Suppressor macrophage (primary cell): ENCODE measurements around the gene PTPN5.
"Not testable (repeated sequence)": the region's sequence is repeated elsewhere in the genome, so short reads cannot be mapped to it uniquely, and the experiment has no call there.

Source experiments
- DNase-seq, 4 experiments: peaks; one replicate each; pipeline ENCODE4 v3.0.0-alpha.2; 2020 to 2022
- total RNA-seq, 17 experiments: gene quantifications; one replicate each; lab custom pipeline; 2026; ENCODE audit warnings: mixed read lengths in 6 of 17, inconsistent platforms in 3 of 17; lab: John Stamatoyannopoulos, UW

The PTPN5 gene
- 0 to 3.1 (median 0) reads per million in 17 experiments for total RNA-seq

DNA sequence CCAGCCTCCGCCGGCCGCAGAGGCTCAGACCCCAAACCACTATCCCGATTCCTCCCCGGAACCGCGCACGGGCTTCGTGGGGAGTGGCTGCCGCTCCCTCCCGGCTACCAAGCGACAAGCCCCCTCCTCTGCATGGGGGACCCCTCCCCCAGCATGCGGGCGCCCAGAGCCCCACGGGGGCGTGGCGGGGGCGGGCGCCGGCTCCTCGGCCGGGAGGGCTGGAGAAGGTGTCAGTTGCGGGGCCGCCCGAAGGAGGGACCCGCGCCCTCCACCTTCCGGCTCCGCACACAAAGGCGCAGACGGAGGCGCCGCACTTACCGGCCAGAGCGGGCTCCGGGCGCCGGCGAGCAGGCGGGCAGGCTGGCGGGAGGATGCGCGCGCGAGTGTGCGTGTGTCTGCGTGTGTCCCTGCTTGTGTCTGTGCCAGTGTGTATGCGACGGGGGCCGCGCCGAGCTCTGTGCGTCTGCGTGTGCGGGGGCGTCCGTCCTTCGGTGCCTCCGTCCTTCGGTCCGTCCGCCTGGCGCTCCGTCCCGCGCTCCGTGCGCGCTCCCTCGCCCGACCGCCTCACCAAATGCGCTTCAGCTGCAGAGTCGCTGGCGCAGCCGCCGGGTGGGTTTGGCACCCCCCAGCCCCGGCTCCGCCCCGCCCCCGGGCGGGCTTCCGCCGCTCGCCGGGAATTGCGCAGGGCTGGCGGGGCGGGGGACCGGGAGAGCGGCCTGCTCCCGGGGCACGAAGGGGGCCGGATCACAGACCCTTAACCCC, at the start of gene PTPN5:
Gene PTPN5, minus strand, starts transcription at position 592 of the 762 bp plus-strand sequence. CDS start 19,840 bp downstream, outside the sequence.
- DNase-seq: no peak

DNA sequence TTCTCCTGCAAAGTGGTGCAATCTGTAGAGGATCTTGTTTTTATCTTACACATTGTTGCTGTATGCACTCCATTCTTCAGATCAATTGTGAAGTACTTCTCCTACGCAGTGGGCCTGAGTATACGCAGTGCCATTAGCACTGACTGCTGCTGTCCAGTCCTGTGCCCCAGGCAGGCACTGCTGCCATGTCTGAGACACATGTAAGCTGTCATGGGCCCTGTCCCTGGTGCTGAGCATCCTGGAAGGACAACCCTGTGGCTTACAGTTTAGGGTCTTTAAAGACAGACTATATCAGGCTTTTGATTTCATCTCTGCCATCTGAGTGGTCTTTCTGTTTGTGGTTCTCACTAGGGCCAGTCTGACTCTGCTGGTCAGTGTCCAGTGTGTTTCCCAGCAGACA, 44.8 kb upstream of the PTPN5 start:
- no peak for DNase-seq

DNA sequence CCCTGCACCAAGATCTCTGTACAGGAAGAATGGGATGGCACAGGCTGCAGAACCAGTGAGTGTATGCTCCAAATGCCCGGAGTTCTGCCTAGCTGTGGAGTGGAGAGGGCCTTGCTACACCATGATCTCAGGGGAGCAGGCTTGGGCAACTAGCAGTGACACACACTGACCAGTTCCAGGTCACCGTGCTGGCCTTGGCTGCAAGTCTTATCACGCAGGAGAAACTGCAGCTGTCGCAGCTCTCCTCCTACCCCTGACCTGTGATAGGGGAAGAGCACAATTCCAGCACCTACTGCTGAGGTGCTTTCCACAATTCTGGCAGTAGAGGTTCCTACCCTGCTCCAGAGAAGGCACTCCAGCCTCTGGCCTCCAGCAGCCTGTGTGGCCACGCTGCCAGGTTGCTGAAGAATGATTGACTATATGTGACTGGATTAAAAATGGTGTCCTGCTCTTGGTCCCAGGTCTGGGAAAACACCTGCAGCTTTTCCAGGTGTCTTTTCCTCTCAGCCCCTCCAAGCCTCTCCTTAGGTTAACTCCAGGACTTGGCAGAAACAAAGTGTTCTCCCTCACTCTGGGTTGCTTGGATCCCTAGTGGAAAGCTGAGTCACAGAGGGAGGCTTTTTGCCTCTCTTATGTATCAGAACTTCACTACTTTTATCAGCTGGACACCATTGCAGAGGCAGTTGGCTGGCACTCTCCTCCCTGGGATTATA, 43.3 kb upstream of the PTPN5 start:
- DNase-seq: no peak

GRCh38 chr11:18820160-18820559, 28.6 kb upstream of the PTPN5 start:
- not testable (repeated sequence) for DNase-seq

- no peak for DNase-seq
These were observed 12.8 kb upstream of the PTPN5 start for GRCh38 chr11:18804199-18804999.

- DNase-seq: peak; percentile 57 to 73 (median 62)
These were observed 11.0 kb upstream of the PTPN5 start for GRCh38 chr11:18802381-18803257.

DNA sequence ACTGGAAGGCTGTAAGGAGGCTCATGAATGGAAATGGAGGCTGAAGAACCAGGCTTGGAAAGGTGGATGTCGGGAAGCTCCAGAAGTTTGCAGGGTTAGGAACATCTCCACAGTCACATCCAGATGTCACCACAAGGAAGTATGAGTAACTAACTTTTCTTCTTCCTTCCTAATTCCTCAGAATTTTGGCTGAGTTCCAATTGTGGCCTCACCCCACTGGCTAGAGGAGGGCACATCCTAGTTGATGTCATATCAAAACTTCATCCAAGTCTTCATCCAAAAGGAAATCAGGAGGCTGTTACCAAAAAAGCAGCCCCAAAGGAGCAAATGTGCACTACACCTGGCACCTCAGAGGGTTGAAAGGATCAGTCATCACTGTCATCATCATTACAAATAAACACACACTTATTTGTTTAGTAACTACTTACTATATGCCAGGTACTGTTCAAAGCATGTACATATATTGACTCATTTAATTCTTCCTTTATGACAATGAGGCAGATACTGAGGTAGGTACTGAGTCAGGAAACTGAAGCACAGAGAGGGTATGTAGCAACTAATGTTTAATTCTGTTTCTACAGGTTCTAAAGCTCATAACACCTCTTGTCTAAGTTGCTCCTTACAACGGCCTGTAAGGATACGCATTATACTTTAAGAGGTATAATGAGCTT, 7.3 kb upstream of the PTPN5 start:
- peak in 1 of 4 experiments; percentile 5 for DNase-seq

- DNase-seq: no peak
These were observed 3.4 kb upstream of the PTPN5 start for GRCh38 chr11:18794956-18795355.

GRCh38 chr11:18792827-18793226, 1.2 kb upstream of the PTPN5 start:
- no peak for DNase-seq

DNA sequence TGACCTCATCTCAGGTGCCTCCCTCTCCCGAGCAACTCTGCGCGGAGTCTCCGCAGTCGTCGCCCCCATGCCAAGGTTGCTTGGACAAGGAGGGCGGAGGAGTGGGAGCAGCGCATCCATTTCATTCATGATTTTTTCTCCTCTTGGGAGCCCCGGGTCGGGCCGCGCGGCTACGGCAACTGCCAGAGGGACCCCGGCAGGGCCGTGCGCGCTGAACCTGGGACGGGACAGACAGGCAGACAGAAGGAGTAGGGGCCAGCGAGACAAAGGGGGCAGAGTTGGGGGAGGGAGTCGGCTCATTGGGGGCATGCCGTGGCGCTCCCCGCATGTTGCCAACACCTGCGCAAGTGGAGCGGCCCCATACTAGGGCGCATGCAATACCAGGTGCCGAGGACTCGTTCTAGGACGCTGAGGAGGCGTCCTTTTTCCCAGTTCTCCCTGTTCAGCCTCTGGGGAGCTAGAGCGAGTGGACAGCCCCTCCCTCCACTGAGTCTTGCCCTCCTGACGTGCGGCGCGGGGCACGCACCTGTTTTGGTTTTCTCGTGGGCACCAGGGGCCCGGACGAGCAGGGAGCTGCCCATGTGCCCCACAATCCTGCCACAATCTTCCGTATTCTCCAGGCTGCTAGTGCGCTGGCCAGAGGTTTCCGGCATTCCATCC, 501 bp upstream of the PTPN5 start:
- no peak for DNase-seq

DNA sequence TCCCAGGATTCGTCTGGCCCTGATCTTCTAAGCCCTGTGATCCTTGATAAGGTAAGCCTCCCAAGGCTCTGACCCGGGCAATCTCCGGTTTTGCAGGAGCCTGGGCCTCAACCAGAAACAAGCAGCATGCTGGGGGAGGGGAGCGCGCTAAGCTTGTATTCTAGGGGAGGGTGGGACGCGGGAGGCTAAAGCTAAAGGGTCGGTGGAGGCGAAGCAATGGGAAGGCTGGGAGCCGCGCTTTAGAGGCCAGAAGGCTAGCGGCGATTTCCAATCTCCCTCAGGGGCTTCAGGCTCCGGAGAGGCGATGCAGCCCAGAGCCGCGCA, 753 bp downstream of the PTPN5 start:
- DNase-seq: no peak

DNA sequence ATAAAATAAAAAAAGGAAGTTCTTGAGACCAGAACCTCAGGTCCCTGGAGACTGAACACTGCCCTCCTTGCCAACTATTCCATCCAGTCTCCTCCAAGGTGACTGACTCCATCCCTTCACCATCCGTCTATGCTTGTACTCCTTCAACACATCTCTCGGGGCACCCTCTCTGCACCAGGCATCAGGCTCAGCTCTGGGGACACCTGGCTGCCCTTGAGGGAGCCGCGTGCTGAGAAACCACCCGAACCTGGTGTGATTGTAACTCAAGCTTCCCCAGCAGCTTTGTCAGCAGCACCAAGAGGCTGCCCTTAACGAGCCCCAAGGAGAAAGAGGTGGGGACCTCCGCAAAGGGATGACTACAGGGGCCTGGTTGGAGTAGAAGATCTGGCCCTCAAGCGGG, 1.7 kb downstream of the PTPN5 start:
- no peak for DNase-seq

GRCh38 chr11:18785411-18785810, 6.2 kb downstream of the PTPN5 start:
- no peak for DNase-seq

DNA sequence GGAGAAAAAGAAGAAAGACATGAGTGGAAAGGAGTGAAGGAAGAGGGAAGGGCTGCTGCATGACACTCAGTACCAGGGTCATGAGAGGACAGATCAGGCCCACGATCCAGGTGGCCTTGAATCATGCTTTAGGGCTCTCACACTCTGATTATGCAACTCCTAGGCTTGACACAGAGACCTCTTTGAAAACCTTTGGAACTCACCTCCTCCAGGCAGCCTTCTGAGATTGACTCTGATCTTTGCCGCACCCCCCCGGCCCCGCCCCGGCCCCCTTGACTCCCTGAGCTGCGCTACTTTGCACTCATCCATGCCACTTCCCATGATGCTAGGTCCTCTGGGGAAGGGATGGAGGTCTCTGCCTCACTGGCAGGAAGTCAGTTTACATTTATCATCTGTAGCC, 10.7 kb downstream of the PTPN5 start:
- no peak for DNase-seq

DNA sequence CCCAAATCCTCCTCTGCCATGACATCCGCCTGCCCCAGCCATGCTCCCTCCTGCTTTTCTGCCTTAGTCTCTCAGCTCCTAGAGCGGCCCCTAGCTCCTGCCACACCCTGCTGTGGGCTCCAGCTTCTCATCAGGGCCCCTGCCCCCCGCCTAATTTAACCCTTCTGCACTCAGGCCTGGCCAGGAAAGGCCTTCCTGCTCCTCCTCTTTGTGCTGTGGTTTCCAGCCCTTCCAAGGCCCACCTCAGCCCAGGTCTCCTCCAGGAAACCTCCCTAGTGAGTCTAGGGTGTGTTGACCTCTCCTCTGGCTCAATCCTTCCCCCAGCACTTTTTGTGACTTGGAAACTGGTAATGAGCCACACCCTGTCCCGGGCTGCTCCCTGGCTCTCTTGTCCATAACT, 11.3 kb downstream of the PTPN5 start:
- no peak for DNase-seq

GRCh38 chr11:18778468-18778867, 13.1 kb downstream of the PTPN5 start:
- no peak for DNase-seq

DNA sequence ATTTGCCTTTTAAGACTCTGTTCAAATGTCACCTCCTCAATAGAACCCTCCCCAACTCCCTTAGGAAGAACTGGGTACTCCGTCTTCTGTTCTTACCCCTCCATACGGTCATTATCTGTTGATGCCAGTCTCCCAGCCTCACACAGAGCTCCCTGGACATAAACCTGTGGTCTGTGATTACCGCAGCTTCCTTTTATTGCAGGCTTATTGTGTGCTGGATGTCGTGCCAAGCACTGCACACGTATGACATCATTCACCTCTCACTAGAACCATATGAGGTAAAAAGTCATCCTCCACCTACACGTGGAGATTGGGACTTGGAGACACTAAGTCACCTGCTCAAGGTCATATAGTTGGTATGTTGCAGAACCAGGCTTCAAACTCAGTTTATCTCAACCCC, 15.3 kb downstream of the PTPN5 start:
- DNase-seq: no peak

- peak; percentile 65 to 83 (median 76) for DNase-seq
These were observed 15.9 kb downstream of the PTPN5 start for GRCh38 chr11:18775492-18776292.

GRCh38 chr11:18774801-18775200, 16.8 kb downstream of the PTPN5 start:
- no peak for DNase-seq

- no peak for DNase-seq
These were observed 17.9 kb downstream of the PTPN5 start for GRCh38 chr11:18773681-18774080.
